GM19455 (cell line): Measurements from ENCODE around the gene USP49.

Source experiments
- ATAC-seq: cut with Tn5 transposase; IDR thresholded peaks from one replicate; pipeline ENCODE4 v1.9.1; 2021; ENCODE audit not compliant: unreplicated experiment

Gene USP49

DNA sequence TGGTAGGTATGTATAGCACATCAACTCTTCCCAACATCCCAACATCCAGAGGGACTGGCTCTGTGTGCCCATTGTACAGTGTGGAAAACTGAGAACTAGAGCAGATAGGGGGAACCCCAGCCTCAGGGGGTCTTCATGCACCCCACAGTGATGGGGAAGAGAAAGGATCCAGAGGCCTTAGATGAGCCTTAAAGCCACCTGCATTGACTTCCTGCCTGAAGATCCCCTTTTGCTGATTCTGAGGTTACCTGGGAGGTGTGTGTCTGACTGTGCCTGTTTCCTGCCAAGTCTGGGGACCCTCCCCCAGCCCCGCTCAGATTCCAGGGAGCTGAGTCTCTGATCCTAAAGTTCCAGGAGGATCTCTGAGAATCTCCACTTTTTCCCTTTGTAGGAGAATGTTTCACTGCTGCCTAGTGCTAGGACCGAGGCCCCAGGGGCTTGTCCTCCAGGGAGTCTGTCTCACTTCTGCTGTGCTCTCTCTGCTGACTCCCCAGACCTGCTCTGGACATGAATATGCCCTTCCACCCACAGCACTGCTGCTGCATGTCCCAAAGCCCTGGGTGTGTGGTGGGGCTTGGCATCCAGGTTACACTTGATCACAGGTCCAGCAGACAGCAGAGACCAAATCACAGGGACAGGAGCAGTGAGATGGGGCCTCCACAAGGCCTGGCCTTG is 135.1 kb downstream of the USP49 start:
- ATAC-seq = no peak

GRCh38 chr6:41759106-41759904 is 135.9 kb downstream of the USP49 start:
- no peak for ATAC-seq

DNA sequence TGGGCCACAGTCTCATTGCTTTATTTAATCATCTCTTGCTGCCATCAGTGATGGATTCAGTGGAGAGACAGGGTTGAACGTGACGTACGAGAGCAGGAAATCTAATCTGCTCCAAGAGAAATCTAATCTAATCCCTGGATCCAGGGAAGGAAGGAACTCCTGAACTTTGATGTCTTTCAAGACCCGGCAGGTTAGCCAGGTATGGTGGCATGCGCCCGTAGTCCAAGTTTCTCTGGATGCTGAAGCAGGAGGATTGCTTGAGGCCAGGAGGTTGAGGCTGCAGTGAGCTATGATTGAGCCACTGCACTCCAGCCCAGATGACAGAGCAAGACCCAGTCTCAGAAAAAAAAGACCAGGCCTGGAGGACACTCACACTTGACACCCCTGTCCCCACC is 136.5 kb downstream of the USP49 start:
- no peak for ATAC-seq

GRCh38 chr6:41757931-41758640 is 137.1 kb downstream of the USP49 start:
- no peak for ATAC-seq

DNA sequence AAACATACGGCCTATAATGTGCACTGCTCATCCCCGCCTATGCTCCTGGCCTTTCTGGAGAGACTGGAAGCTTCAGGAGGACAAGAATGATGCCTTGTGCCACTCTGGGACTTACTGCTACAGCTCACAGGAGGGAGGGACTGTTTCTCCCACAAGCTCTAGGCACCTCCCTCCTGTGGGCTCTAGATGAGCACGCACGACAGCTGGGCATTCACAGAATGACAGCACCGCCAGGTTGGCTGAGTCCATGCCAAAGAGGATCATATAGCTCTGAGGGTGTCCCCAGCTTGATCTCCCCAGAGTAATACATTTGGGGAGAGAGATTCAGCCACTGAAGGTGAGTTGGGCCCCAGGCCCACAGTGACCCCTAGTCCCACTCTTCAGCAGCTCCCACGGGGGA is 137.9 kb downstream of the USP49 start:
- no peak for ATAC-seq

DNA sequence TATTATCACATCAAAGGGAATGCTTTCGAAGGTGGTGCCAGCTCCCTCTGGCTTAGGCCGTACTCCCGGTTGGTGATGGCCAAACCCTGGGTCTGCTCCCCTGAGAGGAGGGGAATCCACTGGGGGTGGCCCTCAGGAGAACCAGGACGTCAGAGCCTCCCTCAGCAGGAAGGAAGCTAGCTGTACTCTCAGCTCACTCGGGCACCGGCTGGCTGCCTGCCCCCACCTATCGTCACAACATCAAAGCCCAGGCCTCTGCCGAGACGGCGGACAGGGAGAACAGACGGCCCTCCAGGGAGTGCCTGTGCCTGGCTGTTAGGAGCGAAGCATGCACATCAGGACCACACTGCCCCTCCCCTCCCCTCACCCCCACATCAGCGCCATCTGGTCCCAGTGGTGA is 138.8 kb downstream of the USP49 start:
- ATAC-seq = no peak

DNA sequence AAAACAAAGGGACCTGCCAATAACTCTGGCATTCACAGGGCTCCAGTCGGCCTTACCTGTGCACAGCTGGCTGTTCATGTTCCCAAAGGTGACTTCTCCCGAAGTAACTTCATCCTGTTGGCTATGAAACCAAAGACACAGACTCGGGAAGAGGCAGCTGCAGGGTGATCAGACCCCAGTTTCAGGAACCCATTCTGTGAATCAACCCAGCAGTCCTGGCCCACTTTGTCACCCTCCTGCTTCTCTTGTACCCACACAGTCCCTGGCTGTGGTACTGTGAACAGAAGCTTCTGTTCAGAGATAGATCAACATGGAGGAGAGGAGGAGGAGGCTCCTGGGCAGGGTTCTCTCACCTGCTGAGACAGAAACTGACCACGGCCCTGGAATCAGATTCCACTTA is 139.3 kb downstream of the USP49 start:
- no peak for ATAC-seq

DNA sequence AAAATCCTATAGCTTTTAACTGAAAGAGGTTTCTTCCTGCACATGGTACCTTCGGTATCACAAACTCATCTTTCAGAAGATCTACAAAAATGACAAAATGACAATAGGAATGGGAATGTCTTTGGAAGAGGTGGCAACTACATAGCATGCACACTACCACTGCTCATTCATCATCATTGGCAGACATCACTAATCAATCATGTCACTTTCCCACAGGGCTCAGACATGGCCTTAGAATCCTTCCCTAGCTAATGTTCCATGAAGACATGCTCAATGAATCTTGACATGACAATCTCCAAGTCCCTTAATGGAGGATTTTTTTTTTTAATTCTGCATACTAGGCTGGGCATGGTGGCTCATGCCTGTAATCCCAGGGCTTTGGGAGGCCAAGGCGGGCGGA is 144.8 kb downstream of the USP49 start:
- no peak for ATAC-seq

GRCh38 chr6:41748542-41748941 is 146.6 kb downstream of the USP49 start:
- ATAC-seq = no peak

- ATAC-seq = no peak
These were observed 147.1 kb downstream of the USP49 start for GRCh38 chr6:41748102-41748477.

DNA sequence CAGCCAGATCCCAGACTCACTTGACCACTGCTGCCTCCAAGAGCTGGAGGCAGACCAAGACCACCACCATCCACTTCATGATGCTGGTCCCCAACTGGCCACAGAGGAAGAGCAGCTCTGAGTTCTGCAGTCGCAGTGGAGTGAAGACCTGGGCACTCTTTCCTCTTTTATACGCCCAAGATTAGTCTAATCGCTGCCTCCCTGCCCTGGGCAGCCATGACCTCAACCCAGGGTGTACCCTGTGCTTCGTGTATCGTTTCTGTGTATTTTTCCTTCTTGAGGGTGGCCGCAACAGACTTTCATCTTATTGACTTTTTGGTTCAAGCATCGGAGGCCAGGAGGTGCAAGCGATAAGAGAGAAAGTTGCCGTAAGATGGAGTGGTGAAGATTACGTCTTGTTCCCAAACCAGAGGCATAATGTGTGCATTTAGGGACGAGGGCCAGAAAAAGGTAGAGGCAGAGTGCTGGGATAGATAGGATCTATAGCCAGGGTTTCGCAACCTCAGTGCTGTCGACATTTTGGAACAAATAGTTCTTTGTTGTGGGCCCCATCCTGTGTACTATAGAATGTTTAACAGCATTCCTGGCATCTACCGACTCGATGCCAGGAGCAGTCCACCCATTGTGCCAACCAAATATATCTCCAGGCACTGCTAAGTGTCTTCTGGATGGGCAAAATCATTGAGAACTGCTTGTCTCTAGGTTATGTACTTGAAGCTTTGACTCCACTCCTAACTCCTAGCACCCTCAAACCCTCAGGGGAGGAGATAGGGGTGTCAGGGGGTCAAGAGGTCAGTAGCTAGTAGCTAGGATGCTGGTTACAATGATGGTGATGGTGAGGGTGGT is 147.7 kb downstream of the USP49 start, which contains the start of gene PGC:
Gene PGC (minus strand): TSS at position 142 of the 846 bp plus-strand sequence. CDS start 63 bp downstream, at position 79.
- no peak for ATAC-seq

- no peak for ATAC-seq
These were observed 149.1 kb downstream of the USP49 start for GRCh38 chr6:41746107-41746506.

DNA sequence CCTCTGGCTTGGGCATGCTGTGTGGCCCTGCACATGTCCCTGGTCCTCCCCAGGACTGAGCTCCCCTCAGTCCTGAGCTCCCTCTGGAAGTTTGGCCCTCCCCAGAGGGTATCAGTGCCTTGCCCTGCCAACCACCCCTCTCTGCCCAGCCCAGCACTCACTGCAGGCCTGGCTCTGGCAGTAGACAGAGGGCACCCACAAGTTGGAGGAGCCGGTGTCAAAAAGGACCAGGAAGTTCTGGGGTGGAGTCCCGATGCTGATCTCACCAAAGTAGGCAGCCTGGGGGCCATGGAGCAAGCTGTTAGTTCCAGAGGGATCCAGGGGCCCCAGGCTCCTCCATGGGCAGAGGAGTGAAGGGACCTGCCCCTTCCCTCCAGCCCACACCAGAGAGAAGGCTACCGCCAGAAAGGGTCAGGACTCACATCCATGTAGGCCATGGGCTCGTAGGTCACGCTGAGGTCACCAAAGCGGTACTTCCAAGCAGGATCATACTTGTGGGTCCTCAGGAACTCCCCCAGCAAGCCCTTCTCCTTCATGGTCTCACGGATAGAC is 150.9 kb downstream of the USP49 start:
- no peak for ATAC-seq

DNA sequence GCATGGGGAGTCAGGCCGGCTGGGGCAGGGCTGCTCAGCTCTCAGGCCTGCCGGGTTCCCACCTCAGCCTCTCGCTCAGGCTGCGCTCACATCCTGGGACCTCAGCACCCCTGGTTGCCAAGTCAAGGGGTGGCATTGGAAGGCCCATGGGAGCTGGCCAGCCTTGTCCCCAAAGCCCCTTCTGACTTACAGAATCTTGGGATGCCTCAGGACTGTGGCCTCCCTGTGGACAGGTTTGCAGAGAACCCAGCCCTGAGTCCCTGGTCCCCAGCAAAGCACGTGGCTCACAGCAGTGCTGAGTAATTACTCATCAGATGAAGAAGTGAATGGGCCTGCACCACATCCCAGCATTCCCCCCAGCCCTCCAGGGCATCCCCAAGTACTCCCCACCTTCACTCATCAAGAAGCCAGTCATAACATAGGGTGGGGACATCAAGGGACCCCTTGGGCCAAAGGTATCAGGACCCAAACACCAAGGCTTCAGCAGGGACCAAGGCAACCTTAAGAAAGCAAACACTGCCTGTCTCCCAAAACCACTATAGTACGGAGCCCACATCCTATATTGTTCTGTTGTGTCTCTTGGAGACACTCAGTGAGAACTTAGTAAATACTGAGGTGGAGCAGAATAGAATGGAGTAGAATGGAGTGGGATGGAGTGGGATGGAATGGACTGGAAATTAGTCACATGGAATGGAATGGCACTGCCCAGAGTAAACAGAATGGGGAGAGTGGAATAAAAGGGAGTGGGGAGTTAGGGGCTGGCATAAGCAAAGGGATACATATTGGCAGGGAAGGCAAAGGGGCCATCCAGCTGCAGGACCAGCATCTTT is 151.6 kb downstream of the USP49 start:
- ATAC-seq = no peak

- no peak for ATAC-seq
These were observed 153.3 kb downstream of the USP49 start for GRCh38 chr6:41741625-41742490.

DNA sequence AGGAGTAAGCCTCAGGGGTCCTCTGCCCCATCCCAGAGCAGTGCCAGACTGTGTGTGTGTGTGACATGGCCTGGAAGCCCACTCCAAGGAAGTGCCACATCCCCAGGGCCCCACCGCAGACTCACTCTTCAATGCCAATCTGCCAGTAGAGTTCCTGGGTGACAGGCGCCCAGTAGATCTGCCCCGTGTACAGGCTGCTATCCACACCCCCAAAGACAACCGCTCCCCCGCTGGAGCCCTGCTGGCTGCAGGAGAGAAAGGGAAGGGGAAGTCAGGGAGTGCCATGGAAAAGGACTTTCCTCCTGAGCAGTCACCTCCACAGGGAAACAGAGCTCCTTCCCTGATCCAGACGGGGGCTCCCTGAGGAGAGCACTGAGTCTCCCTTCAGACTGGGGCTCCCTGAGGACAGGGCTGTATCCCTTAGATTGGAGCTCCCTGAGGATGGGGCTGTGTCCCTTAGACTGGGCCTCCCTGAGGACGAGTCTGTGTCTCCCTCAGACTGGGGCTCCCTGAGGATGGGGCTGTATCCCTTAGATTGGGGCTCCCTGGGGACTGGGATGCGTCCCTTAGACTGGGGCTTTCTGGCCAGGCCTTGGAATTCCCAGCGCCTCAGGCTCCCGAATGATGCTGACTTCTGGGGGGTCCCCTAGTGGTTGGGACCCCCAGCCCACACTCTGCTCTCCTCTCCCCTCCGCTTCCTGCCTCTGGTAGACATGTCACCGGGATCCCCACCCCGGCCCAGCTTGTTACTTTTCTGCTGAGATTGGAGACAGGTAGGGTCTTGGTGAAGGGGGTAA is 154.6 kb downstream of the USP49 start:
- no peak for ATAC-seq
